Sigmoid colon (tissue), 4 donors: ENCODE measurements around the gene SORCS1.

Experiments
- EP300 ChIP-seq, 4 donors: sonication (generic); formaldehyde crosslinking; IDR thresholded peaks; one replicate each; pipeline ENCODE4 v1.6.1; 2017; ENCODE audit warnings: antibody characterized with exemption in 4 of 4
- POLR2A ChIP-seq, 2 donors: fragments of 450-650 bp; IDR thresholded peaks; one replicate each; pipeline ENCODE4 v1.6.1; 2016; ENCODE audit warnings: antibody characterized with exemption in 2 of 2, mild to moderate bottlenecking in 2 of 2, moderate library complexity in 2 of 2
- POLR2AphosphoS5 ChIP-seq, 4 donors: sonication (generic); formaldehyde crosslinking; IDR thresholded peaks; one replicate each; pipeline ENCODE4 v1.6.1; 2017; ENCODE audit warnings: antibody characterized with exemption in 4 of 4
- TF ChIP-seq, protein P1 (sequence below), 4 experiments: fragments of 450-650 bp in 3 of 4; fragments of 200-600 bp in 1 of 4; IDR thresholded peaks; one replicate each; pipeline ENCODE4 v1.5.1; 2016 to 2019; ENCODE audit warnings: antibody characterized with exemption in 4 of 4, mild to moderate bottlenecking in 3 of 4, moderate library complexity in 2 of 4

DNA sequence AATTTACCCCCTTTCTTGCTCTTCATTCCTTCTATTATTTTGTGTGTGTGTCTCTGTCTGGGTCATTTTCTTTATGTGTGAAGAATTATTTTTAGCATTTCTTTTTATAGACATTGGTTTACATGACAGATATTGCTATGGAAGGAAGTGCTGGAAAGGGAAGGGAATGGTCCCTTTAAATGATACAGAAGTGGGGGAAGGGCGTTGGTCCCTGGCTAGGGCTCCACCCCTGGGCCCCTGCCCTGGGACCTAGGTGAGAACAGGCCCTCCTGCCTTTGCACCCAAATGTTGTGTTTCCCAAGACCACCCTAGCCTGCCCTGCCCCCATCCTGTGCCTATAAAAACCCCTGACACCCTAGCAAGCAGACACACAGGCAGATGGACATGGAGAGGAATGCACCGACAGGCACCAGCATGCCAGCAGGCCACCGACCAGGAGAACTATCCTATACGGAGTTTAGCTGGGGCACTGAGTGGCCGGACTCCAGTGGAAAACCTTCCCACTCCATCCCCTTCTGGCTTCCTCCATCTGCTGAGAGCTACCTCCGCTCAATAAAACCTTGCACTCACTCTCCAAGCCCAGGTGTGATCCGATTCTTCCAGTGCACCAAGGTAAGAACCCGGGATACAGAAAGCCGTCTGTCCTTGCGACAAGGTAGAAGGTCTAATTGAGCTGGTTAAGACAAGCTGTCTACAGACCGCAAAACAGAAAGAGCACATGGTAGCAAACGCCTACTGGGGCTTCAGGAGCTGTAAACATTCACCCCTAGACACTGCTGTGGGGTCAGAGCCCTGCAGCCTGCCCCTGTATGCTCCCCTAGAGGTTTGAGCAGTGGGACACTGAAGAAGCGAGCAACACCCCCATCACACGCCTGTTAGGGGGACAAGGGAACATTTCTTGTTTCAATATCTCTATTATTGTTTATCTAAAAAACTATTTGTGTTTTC is 515.7 kb downstream of the SORCS1 start:
- TF ChIP-seq, protein P1, sequence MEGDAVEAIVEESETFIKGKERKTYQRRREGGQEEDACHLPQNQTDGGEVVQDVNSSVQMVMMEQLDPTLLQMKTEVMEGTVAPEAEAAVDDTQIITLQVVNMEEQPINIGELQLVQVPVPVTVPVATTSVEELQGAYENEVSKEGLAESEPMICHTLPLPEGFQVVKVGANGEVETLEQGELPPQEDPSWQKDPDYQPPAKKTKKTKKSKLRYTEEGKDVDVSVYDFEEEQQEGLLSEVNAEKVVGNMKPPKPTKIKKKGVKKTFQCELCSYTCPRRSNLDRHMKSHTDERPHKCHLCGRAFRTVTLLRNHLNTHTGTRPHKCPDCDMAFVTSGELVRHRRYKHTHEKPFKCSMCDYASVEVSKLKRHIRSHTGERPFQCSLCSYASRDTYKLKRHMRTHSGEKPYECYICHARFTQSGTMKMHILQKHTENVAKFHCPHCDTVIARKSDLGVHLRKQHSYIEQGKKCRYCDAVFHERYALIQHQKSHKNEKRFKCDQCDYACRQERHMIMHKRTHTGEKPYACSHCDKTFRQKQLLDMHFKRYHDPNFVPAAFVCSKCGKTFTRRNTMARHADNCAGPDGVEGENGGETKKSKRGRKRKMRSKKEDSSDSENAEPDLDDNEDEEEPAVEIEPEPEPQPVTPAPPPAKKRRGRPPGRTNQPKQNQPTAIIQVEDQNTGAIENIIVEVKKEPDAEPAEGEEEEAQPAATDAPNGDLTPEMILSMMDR (IDR thresholded peaks at IDR 0.05): no peak
- TF ChIP-seq POLR2A (IDR thresholded peaks at IDR 0.05) (no peak), POLR2AphosphoS5 (IDR thresholded peaks at IDR 0.05) (no peak), EP300 (IDR thresholded peaks at IDR 0.05) (no peak)
